LNCaP clone FGC (cell line): Measurements from ENCODE around the gene PPP1R9B.

Experiments used
- DNase-seq: peaks from one replicate; pipeline ENCODE4 v3.0.0-alpha.2; 2011; ENCODE audit warnings: low read depth
- H3K4me3 ChIP-seq: 2 replicates; pipeline ENCODE4 v1.5.1; 2011; ENCODE audit warnings: mild to moderate bottlenecking, low read depth, low read length, control low read depth
- CTCF ChIP-seq: IDR thresholded peaks from 2 replicates; pipeline ENCODE4 v1.5.1; 2012; ENCODE audit warnings: mild to moderate bottlenecking; ENCODE audit not compliant: control insufficient read depth, insufficient read depth; ENCODE audit errors: extremely low read depth

PPP1R9B gene

GRCh38 chr17:50167371-50167770, 16.9 kb upstream of the PPP1R9B start:
- no peak overlapping the region for H3K4me3 ChIP-seq
- no peak for TF ChIP-seq CTCF
- no peak for DNase-seq

- H3K4me3 ChIP-seq = no peak overlapping the region
- TF ChIP-seq CTCF = no peak
- no peak for DNase-seq
Observed at GRCh38 chr17:50166518-50167181, 16.2 kb upstream of the PPP1R9B start.

- DNase-seq = no peak
- no peak for TF ChIP-seq CTCF
- H3K4me3 ChIP-seq = no peak within 1 kb of the TSS
Observed at GRCh38 chr17:50165867-50166517, 15.5 kb upstream of the PPP1R9B start, which contains the start of gene SGCA. SGCA (plus strand) TSS chr17:50166005; CDS start chr17:50166041, 36 bp downstream.

GRCh38 chr17:50165466-50165865, 15.0 kb upstream of the PPP1R9B start:
- DNase-seq = no peak
- no peak overlapping the region for H3K4me3 ChIP-seq
- no peak for TF ChIP-seq CTCF

GRCh38 chr17:50165066-50165465, 14.6 kb upstream of the PPP1R9B start:
- TF ChIP-seq CTCF = no peak
- no peak overlapping the region for H3K4me3 ChIP-seq
- DNase-seq = no peak

GRCh38 chr17:50164697-50164988, 14.2 kb upstream of the PPP1R9B start:
- DNase-seq = no peak
- no peak for TF ChIP-seq CTCF
- H3K4me3 ChIP-seq = no peak overlapping the region

GRCh38 chr17:50163843-50164696, 13.6 kb upstream of the PPP1R9B start:
- no peak for DNase-seq
- no peak overlapping the region for H3K4me3 ChIP-seq
- no peak for TF ChIP-seq CTCF
